OCI-LY7 (cell line): ENCODE measurements around the gene LDLRAP1. TPM values are rescaled to one million over a fixed set of nuclear protein-coding genes. Genes with fewer than 3 reads are reported as not detected.

Experiments used
- BruUV-seq: library from RNA; stranded (reverse); fragments of 400-500 nt; replicated peaks from 2 replicates; lab custom pipeline; 2021; lab: Mats Ljungman, UMichigan
- CTCF ChIA-PET: fragments of 300-600 bp; sonication (Branson Sonifier 250); formaldehyde crosslinking; loops from one replicate; lab custom pipeline; 2022; ENCODE audit warnings: antibody characterized with exemption; ENCODE audit not compliant: unreplicated experiment; lab: Charles Lee
- POLR2A ChIA-PET: fragments of 300-600 bp; sonication (Branson Sonifier 250); formaldehyde crosslinking; loops from one replicate; lab custom pipeline; 2022; ENCODE audit warnings: antibody characterized with exemption; lab: Charles Lee
- DNase-seq: peaks from one replicate; pipeline ENCODE4 v3.0.0-alpha.2; 2015; ENCODE audit warnings: low spot score
- H2AFZ ChIP-seq: fragments of 200-600 bp; sonication (generic), shearing (Covaris generic); 2 replicates; pipeline ENCODE4 v1.6.1; 2014; ENCODE audit warnings: mild to moderate bottlenecking, antibody characterized with exemption, low read length, moderate library complexity
- H3K27ac ChIP-seq: fragments of 200-600 bp; sonication (generic); 2 replicates; pipeline ENCODE4 v1.5.1; 2014; ENCODE audit warnings: mixed run types, low read depth, mild to moderate bottlenecking, moderate library complexity, low read length, inconsistent platforms; ENCODE audit not compliant: poor library complexity, severe bottlenecking
- H3K36me3 ChIP-seq: fragments of 200-600 bp; sonication (generic); 2 replicates; pipeline ENCODE4 v1.6.1; 2014; ENCODE audit warnings: mild to moderate bottlenecking, antibody characterized with exemption, low read length, moderate library complexity, mixed read lengths; ENCODE audit not compliant: insufficient read depth
- H3K4me1 ChIP-seq: fragments of 200-600 bp; sonication (generic); 2 replicates; pipeline ENCODE4 v1.5.1; 2014; ENCODE audit warnings: mild to moderate bottlenecking, low read length; ENCODE audit not compliant: insufficient read depth, poor library complexity, severe bottlenecking
- H3K4me2 ChIP-seq: fragments of 200-600 bp; sonication (generic); 2 replicates; pipeline ENCODE4 v1.6.1; 2014; ENCODE audit warnings: mild to moderate bottlenecking, low read length
- H3K4me3 ChIP-seq: fragments of 200-600 bp; sonication (generic); 2 replicates; pipeline ENCODE4 v1.5.1; 2014; ENCODE audit warnings: mild to moderate bottlenecking, low read depth, low read length; ENCODE audit not compliant: poor library complexity, severe bottlenecking
- H3K79me2 ChIP-seq: fragments of 200-600 bp; sonication (generic); 2 replicates; pipeline ENCODE4 v1.6.1; 2016; ENCODE audit warnings: low read depth, mild to moderate bottlenecking, low read length, moderate library complexity, mixed read lengths; ENCODE audit not compliant: insufficient read depth
- H3K9me2 ChIP-seq: fragments of 200-600 bp; sonication (generic); 2 replicates; pipeline ENCODE4 v1.6.1; 2016; ENCODE audit warnings: mild to moderate bottlenecking, low read length, mixed read lengths; ENCODE audit not compliant: insufficient read depth
- H3K9me3 ChIP-seq: fragments of 200-600 bp; sonication (generic); 2 replicates; pipeline ENCODE4 v1.6.1; 2014; ENCODE audit warnings: mild to moderate bottlenecking, mixed run types, low read length, mixed read lengths
- H4K20me1 ChIP-seq: fragments of 200-600 bp; sonication (generic); 2 replicates; pipeline ENCODE4 v1.6.1; 2014; ENCODE audit warnings: mild to moderate bottlenecking, antibody characterized with exemption, low read length, moderate library complexity, mixed read lengths; ENCODE audit not compliant: insufficient read depth
- CTCF ChIP-seq: fragments of 200-600 bp; sonication (generic); conservative IDR thresholded peaks from 2 replicates; pipeline ENCODE4 v1.5.1; 2014; ENCODE audit warnings: mild to moderate bottlenecking, antibody characterized with exemption, low read length, moderate library complexity, mixed read lengths
- EZH2phosphoT487 ChIP-seq: fragments of 200-600 bp; sonication (generic); IDR thresholded peaks from 2 replicates; pipeline ENCODE4 v1.6.1; 2018; ENCODE audit warnings: low read depth, borderline replicate concordance, mild to moderate bottlenecking, mixed run types, antibody characterized with exemption, low read length, moderate library complexity, mixed read lengths
- intact Hi-C: fragments of 100-400 bp; cut with micrococcal nuclease; formaldehyde crosslinking; loops from one replicate; pipeline ENCODE4 v1.10.0; 2022; ENCODE audit not compliant: unreplicated experiment
- total RNA-seq, 2 experiments: library from RNA; depleted of rRNA in 1 of 2; stranded (reverse); fragments of >200 nt in 1 of 2; shearing (Covaris generic) in 1 of 2; gene quantifications; 2 replicates each; pipeline ENCODE4 v1.2.3, GENCODE V29; 2014 to 2022

The LDLRAP1 gene
- total RNA-seq, 2 experiments from 2014 or later = 14.9 to 36.2 TPM

- no peak overlapping the region for H3K4me3 ChIP-seq
- H3K27ac ChIP-seq = no peak overlapping the region
- intact Hi-C loops = no loop called here
- DNase-seq = no peak
- H3K9me2 ChIP-seq = no peaks in the 10 kb centered on the region
- TF ChIP-seq CTCF (no peak), EZH2phosphoT487 (no peak)
- H3K9me3 ChIP-seq = no peaks in the 10 kb centered on the region
- CTCF ChIA-PET = no interaction called here
- no peaks in the 10 kb centered on the region for H3K4me1 ChIP-seq
- no TSS peak for BruUV-seq
- no peak overlapping the region for H3K4me2 ChIP-seq
- no peaks in the 10 kb centered on the region for H3K36me3 ChIP-seq
- POLR2A ChIA-PET = no interaction called here
- no peak overlapping the region for H2AFZ ChIP-seq
- no peaks in the 10 kb centered on the region for H3K79me2 ChIP-seq
- H4K20me1 ChIP-seq = no peaks in the 10 kb centered on the region
Observed at GRCh38 chr1:25529518-25530185, 13.8 kb upstream of the LDLRAP1 start.

- DNase-seq = no peak
- H2AFZ ChIP-seq = no peak overlapping the region
- no peak overlapping the region for H3K4me2 ChIP-seq
- H3K9me3 ChIP-seq = no peaks in the 10 kb centered on the region
- H4K20me1 ChIP-seq = no peaks in the 10 kb centered on the region
- no peaks in the 10 kb centered on the region for H3K36me3 ChIP-seq
- no peaks in the 10 kb centered on the region for H3K79me2 ChIP-seq
- TF ChIP-seq CTCF = no peak
- no peak for TF ChIP-seq EZH2phosphoT487
- H3K27ac ChIP-seq = no peak overlapping the region
- no peaks in the 10 kb centered on the region for H3K4me1 ChIP-seq
- intact Hi-C loops = no loop called here
- BruUV-seq = no TSS peak
- no peaks in the 10 kb centered on the region for H3K9me2 ChIP-seq
- ChIA-PET CTCF (no interaction called here), POLR2A (no interaction called here)
- no peak overlapping the region for H3K4me3 ChIP-seq
Observed at GRCh38 chr1:25530186-25531081, 13.0 kb upstream of the LDLRAP1 start.

- H3K9me2 ChIP-seq = no peaks in the 10 kb centered on the region
- no peak for DNase-seq
- intact Hi-C loops = no loop called here
- ChIA-PET POLR2A (no interaction called here), CTCF (no interaction called here)
- no peak for TF ChIP-seq CTCF
- no peak for TF ChIP-seq EZH2phosphoT487
- no peaks in the 10 kb centered on the region for H3K79me2 ChIP-seq
- no peaks in the 10 kb centered on the region for H3K36me3 ChIP-seq
- no peak overlapping the region for H2AFZ ChIP-seq
- H3K4me2 ChIP-seq = no peak overlapping the region
- BruUV-seq = no TSS peak
- no peaks in the 10 kb centered on the region for H4K20me1 ChIP-seq
- H3K27ac ChIP-seq = no peak overlapping the region
- H3K9me3 ChIP-seq = no peaks in the 10 kb centered on the region
- no peak overlapping the region for H3K4me3 ChIP-seq
- no peaks in the 10 kb centered on the region for H3K4me1 ChIP-seq
Observed at GRCh38 chr1:25531082-25531461, 12.3 kb upstream of the LDLRAP1 start.
